Islet precursor cell (in vitro differentiated cells): ENCODE data around the gene ADAMTS18.

Source experiments
- DNase-seq: peaks from one replicate; pipeline ENCODE4 v3.0.0-alpha.2; 2018

The ADAMTS18 gene

GRCh38 chr16:77435272-77435820 is 512 bp upstream of the ADAMTS18 start:
- peak; percentile 71 for DNase-seq

DNA sequence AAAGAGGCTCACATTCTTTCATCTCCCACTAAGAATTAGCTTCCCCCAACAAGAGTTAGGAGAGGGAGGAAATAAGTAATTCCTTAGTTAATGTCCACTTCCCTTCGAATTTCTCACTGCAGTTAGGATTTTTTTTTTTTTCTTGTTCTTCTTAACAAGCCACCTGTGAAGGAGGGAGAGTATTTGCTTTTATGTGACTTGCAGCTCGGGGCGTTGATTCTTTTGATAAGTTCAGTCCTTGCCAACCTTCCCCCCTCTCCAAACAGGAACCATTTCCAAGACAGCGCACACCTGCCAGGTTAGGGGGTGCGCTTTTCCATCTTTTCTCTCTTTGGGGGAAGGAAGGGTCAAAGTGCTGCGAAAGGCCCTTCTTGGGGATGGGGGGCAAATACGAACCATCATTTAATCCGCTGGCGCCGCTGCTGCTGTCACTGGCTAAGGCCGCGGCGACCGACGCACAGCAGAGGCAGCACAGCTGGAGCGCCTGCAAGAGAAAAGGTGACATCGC is 758 bp downstream of the ADAMTS18 start:
- no peak for DNase-seq

DNA sequence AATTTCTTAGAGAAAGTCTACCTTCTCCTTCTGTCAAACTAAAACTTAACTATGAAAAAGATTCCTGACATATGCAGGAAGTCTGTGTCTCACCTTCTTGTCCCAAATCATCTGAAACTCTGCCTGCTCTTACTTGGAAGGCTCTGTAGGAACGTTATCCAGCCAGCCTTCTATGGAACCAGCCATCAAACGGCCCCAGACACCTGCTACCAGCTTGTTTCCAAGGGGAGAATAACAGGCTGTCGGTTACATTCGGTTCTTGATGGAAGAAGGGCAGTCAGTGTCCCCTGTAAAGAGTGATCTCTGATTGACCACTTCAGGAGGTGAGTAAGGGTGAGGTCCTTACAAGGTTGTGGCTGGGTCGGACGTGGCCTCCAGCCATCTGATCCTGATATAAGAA is 1.7 kb downstream of the ADAMTS18 start:
- DNase-seq, result no peak

DNA sequence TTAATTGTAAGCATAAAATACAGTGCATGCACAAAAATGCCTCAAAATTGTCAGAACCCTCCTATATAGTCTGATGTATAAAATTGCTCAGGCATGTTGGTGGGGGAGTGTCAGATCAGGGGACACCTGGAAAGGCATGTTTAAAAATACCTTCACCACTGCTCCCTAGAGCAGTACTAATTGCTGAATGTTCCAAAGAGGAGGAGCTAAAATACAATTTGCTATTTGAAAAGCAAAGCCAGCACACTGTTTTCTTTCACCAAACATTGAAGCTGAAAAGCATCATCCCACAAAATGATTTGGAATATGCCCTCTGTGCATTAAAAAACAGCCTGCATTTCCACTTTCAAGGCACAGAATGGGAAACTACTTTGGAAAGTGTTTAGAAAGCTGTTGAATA is 2.6 kb downstream of the ADAMTS18 start:
- no peak for DNase-seq

GRCh38 chr16:77430787-77431585 is 3.8 kb downstream of the ADAMTS18 start:
- DNase-seq, result no peak

DNA sequence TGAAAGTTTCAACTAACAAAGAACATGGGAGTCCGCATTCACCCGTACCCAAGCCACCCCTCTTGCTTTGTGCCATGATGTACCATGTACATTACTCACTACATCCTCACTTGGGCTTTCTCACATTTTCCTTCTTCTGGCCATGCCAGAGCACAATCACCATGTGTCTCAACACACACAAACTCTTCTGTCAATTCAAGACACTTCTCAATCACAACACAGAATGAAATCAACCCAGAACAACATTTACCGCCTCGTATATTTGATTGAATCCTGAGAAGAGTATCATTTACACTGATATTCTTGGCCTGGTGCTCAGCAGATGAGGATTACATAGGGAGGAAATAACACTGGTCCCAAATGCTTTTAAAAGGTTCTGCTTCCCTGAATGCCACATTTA is 4.5 kb downstream of the ADAMTS18 start:
- DNase-seq, result no peak

DNA sequence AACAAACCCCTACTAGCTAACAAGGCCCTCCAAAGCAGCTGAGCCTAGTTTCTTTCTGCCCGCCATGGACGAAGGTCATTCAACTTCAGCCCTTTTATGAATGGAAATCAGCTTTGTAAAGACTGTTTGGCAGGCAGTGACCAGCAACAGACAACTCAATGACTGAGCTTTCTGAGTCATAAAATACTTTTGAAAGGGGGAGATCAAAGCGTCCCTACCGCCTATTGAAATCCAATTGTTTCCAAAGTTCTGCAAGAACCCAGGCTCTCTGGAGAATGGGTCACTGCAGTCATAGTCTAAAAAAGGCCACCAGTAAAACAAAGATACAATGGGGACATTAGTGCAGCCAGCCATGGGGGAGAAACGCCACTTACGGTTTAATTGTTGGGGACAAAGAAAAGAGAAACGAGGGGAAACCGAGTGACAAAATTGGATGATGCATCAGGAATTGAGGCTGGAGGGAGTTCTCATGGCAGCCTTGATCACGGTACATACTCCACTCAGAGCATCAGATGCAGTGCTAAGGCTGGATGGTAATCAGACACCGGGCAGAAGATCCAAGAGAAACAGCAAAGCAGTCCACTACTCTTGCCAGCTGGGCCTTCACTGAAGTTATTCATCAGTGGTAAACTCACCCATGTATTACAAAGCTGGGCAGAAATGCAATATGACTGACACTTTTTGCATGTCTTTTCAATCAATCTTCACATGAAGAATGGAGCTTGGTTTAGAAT is 9.8 kb downstream of the ADAMTS18 start:
- DNase-seq, result no peak

- no peak for DNase-seq
Measured at GRCh38 chr16:77422196-77422784, 12.5 kb downstream of the ADAMTS18 start.

GRCh38 chr16:77416939-77417480 is 17.8 kb downstream of the ADAMTS18 start:
- no peak for DNase-seq

- DNase-seq, result no peak
Measured at GRCh38 chr16:77414752-77415231, 20.0 kb downstream of the ADAMTS18 start.

- DNase-seq, result no peak
Measured at GRCh38 chr16:77410449-77410848, 24.4 kb downstream of the ADAMTS18 start.

GRCh38 chr16:77409311-77409710 is 25.5 kb downstream of the ADAMTS18 start:
- peak; percentile 87 for DNase-seq

GRCh38 chr16:77408607-77409006 is 26.2 kb downstream of the ADAMTS18 start:
- DNase-seq, result no peak

- DNase-seq, result no peak
Measured at GRCh38 chr16:77406680-77407079, 28.2 kb downstream of the ADAMTS18 start.

- peak; percentile 77 for DNase-seq
Measured at GRCh38 chr16:77404775-77405174, 30.1 kb downstream of the ADAMTS18 start.

GRCh38 chr16:77403732-77404131 is 31.1 kb downstream of the ADAMTS18 start:
- no peak for DNase-seq

- DNase-seq, result no peak
Measured at GRCh38 chr16:77402672-77403071, 32.2 kb downstream of the ADAMTS18 start.

- DNase-seq, result no peak
Measured at GRCh38 chr16:77402118-77402517, 32.7 kb downstream of the ADAMTS18 start.

DNA sequence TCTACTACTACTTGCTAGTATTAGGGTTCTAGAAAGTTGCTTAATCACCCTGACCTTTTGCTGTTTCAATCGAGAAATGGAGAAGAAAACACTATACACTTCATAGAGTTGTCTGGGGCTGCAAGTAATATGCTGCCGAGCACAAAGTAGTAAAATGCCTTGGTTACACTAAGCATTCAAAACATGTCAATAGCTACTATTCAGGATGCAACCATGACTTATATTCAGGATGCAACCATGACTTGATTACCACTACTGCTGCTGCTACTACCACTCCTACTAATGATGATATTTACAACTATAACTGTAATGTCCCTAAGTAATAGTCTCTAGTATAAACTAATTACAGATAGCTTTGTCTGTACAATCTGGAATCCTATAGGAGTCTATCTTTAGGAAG is 35.3 kb downstream of the ADAMTS18 start:
- no peak for DNase-seq

GRCh38 chr16:77399066-77399465 is 35.8 kb downstream of the ADAMTS18 start:
- DNase-seq, result no peak

DNA sequence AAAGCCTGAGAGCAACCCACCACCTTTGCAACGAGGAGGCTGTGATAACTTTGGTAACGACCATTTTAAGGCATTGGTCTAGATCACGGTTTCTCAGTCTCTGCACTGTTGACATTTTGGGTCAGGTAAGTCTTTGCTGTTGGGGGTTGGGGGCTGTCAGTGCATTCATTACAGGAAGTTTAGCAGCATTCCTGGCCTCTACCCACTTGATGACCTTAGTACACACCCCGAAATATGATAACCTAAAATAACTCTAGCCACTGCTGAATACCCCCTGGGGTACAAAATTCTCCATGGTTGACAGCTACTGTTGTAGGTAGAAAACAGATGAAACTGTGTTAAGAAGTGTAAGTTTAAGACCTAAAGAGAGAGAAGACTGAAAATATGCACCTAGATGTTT is 36.3 kb downstream of the ADAMTS18 start:
- no peak for DNase-seq

DNA sequence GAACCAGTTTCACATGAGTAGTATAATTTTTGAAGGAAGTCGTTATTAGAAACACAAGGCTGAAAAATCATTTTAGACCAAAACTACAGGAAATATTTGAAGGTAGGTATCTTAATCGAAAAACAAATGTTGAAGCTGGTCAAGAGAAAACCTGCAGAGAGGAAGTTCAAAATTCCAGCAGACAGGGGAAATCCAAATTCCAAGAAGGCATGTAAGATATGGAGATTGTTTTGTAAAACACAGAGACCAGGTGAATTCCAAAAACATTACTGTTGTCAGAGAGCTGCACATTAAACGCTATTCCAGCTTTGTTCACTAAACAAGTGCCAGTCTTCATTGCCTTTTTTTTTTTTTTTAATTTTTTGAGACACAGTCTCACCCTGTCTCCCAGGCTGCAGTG is 38.4 kb downstream of the ADAMTS18 start:
- DNase-seq, result no peak

GRCh38 chr16:77394699-77395098 is 40.1 kb downstream of the ADAMTS18 start:
- DNase-seq, result no peak
